GM13976 (cell line): ENCODE data around the gene CDRT4.

Experiments
- DNase-seq: peaks from one replicate; pipeline ENCODE4 v3.0.0; 2012; ENCODE audit warnings: low spot score
- CTCF ChIP-seq: IDR thresholded peaks from 2 replicates; pipeline ENCODE4 v1.5.1; 2012; ENCODE audit warnings: borderline replicate concordance, mild to moderate bottlenecking; ENCODE audit not compliant: insufficient read depth; ENCODE audit errors: extremely low read depth, missing control alignments, control extremely low read depth
- in situ Hi-C: fragments of 300-500 bp; cut with MboI; formaldehyde crosslinking; loops from one replicate; pipeline ENCODE4 v1.12.0; 2022; ENCODE audit warnings: low sequenced_read_pairs, mixed read lengths, inconsistent platforms; ENCODE audit not compliant: unreplicated experiment

Gene CDRT4

GRCh38 chr17:15467592-15467991 lies at the start of gene CDRT4:
TSS of gene CDRT4 (minus strand) at chr17:15467621. CDS start at chr17:15440238, 27,383 bp downstream.
- no peak for DNase-seq
- no peak for TF ChIP-seq CTCF
- in situ Hi-C loops = no loop called here

- in situ Hi-C loops = no loop called here
- DNase-seq = no peak
Observed at GRCh38 chr17:15516150-15516549, 48.7 kb upstream of the CDRT4 start.

GRCh38 chr17:15514469-15514868 lies 47.0 kb upstream of the CDRT4 start:
- in situ Hi-C loops = no loop called here
- DNase-seq = no peak

More at GRCh38 chr17:15516150-15516549, 48.7 kb upstream of the CDRT4 start:
- TF ChIP-seq CTCF = no peak

GRCh38 chr17:15513856-15514459 lies 46.5 kb upstream of the CDRT4 start:
- in situ Hi-C loops = no loop called here
- no peak for DNase-seq
- TF ChIP-seq CTCF = no peak

More at GRCh38 chr17:15514469-15514868, 47.0 kb upstream of the CDRT4 start:
- TF ChIP-seq CTCF = no peak

- in situ Hi-C loops = no loop called here
- no peak for DNase-seq
- TF ChIP-seq CTCF = no peak
Observed at GRCh38 chr17:15513058-15513791, 45.8 kb upstream of the CDRT4 start.

- no peak for TF ChIP-seq CTCF
- in situ Hi-C loops = no loop called here
- DNase-seq = no peak
Observed at GRCh38 chr17:15512071-15512709, 44.8 kb upstream of the CDRT4 start.
